ENCODE results near the gene TARDBP. TPM values are rescaled to one million over a fixed set of nuclear protein-coding genes. Genes with fewer than 3 reads are reported as not detected.
A peak's percentile ranks its signal among the peaks of the same experiment; 100 is the strongest.

TARDBP gene
- total RNA-seq, 4 donors from 2014 or later, result 51.2 to 110 (median 96.6) TPM

- Histone ChIP-seq H3K9me3 (no peaks in the 10 kb centered on the region), H3K27ac (no peak overlapping the region), H3K4me3 (no peak overlapping the region), H3K4me1 (peaks cover 16 to 50% (median 17%) of the 10 kb centered on the region in 3 donors), H3K36me3 (peaks cover 9 to 45% (median 14%) of the 10 kb centered on the region in 3 donors), H3K27me3 (no peaks in the 10 kb centered on the region)
- DNase-seq, result no peak
- 85 to 88% methylated on average over 7 to 8 of the region's 8 CpGs for WGBS, 2 donors
- intact Hi-C loops (cut with DNase I), result no loop called here
- TF ChIP-seq POLR2A (IDR thresholded peaks at IDR 0.05) (no peak), CTCF (IDR thresholded peaks at IDR 0.05) (no peak)
Observed at GRCh38 chr1:11057477-11057876, 45.0 kb downstream of the TARDBP start.

- Histone ChIP-seq H3K4me1 (peaks cover 14 to 44% (median 16%) of the 10 kb centered on the region in 3 donors), H3K36me3 (peaks cover 9 to 49% (median 14%) of the 10 kb centered on the region in 3 donors), H3K27me3 (no peaks in the 10 kb centered on the region), H3K27ac (no peak overlapping the region), H3K4me3 (no peak overlapping the region), H3K9me3 (no peaks in the 10 kb centered on the region)
- intact Hi-C loops (cut with DNase I), result no loop called here
- TF ChIP-seq POLR2A (IDR thresholded peaks at IDR 0.05) (no peak), CTCF (IDR thresholded peaks at IDR 0.05) (no peak)
- WGBS, 2 donors, result 70 to 83% methylated on average over 4 to 8 of the region's 14 CpGs
- no peak for DNase-seq
Observed at GRCh38 chr1:11058026-11058425, 45.6 kb downstream of the TARDBP start.

GRCh38 chr1:11058595-11059154 lies 46.2 kb downstream of the TARDBP start:
- Histone ChIP-seq H3K4me3 (peak overlapping the region; percentile 70 to 99 (median 88)), H3K9me3 (no peaks in the 10 kb centered on the region), H3K27ac (peak overlapping the region in 3 of 4 donors; percentile 59 to 79 (median 78)), H3K36me3 (peaks cover 9 to 56% (median 14%) of the 10 kb centered on the region in 3 donors), H3K4me1 (peaks cover 12 to 38% (median 16%) of the 10 kb centered on the region in 3 donors), H3K27me3 (no peaks in the 10 kb centered on the region)
- intact Hi-C loops (cut with DNase I), result no loop called here
- no peak for DNase-seq
- whole genome bisulfite sequencing, 2 donors, result 23 to 59% methylated on average over 4 to 8 of the region's 28 CpGs
- no peak for TF ChIP-seq POLR2A (IDR thresholded peaks at IDR 0.05)
- TF ChIP-seq CTCF (IDR thresholded peaks at IDR 0.05), result no peak

GRCh38 chr1:11059155-11059967 lies 46.9 kb downstream of the TARDBP start:
- H3K4me3 ChIP-seq, result peak overlapping the region; percentile 70 to 99 (median 88)
- intact Hi-C loops (cut with DNase I), result no loop called here
- H3K4me1 ChIP-seq, result peaks cover 12 to 38% (median 16%) of the 10 kb centered on the region in 3 donors
- no peak for DNase-seq
- peak overlapping the region; percentile 59 to 79 (median 68) for H3K27ac ChIP-seq
- H3K36me3 ChIP-seq, result peaks cover 9 to 56% (median 14%) of the 10 kb centered on the region in 3 donors
- TF ChIP-seq CTCF (IDR thresholded peaks at IDR 0.05) (no peak), POLR2A (IDR thresholded peaks at IDR 0.05) (no peak)
- no peaks in the 10 kb centered on the region for H3K27me3 ChIP-seq
- no peaks in the 10 kb centered on the region for H3K9me3 ChIP-seq
- 0% methylated on average over 1 of the region's 72 CpGs; no CpG with 5 or more reads in 1 of the 2 donors for WGBS, 2 donors

Data from esophagus squamous epithelium (tissue), 5 donors.